Measurements from ENCODE around the gene FUT3. TPM values are rescaled to one million over a fixed set of nuclear protein-coding genes. Genes with fewer than 3 reads are reported as not detected.

The FUT3 gene
- total and polyA plus RNA-seq, 2 of the 4 experiments (the other 2 are of a cell fraction) = not detected

DNA sequence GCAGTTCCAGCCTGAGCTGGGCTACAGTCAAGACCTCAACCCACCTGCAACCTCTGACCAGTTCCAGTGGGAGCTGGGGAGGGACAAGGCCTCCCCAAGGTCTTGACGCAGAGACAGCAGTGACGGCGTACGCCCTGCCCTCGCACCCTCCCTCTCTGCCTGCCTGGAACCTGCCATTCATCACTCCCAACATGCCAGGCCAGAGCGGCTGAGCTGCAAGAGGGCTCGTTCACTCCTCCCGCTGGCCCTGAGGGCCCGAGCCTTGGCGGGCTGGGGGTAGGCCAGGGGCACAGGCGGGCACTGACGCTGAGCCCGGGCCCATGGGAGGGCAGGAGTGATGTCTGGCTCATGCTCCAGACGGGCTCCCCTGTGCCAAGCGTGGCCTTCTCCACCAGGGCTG, 44.2 kb upstream of the FUT3 start:
- intact Hi-C loops (cut with micrococcal nuclease) = no loop called here
- no peak overlapping the region for H4K5ac ChIP-seq (ENCODE audit: low read depth, low read length)

More for the DNA sequence above, 44.2 kb upstream of the FUT3 start:
- H3K9ac ChIP-seq (ENCODE audit: low read depth, low read length) = no peak overlapping the region
- no peak for DNase-seq
- no peak for ATAC-seq (ENCODE audit: low read depth)
- H2BK20ac ChIP-seq (ENCODE audit: low read depth, low read length) = no peak overlapping the region
- H3K18ac ChIP-seq (ENCODE audit: low read depth, low read length) = no peak overlapping the region
- peaks cover 7 to 22% of the 10 kb centered on the region in 2 experiments; a peak in 3 of 4 replicates for H3K79me1 ChIP-seq (ENCODE audit: low read depth in 1 of 2, low read length in 2 of 2)
- H4K20me1 ChIP-seq (ENCODE audit: insufficient read depth, low read length) = peaks cover 34% of the 10 kb centered on the region
- no peak overlapping the region for H3K14ac ChIP-seq (replicated peaks; ENCODE audit: low read depth, low read length)
- peaks cover 8% of the 10 kb centered on the region for H3K4me1 ChIP-seq (ENCODE audit: control insufficient read depth, insufficient read depth, low read length)
- in situ Hi-C loops (cut with MboI; ENCODE audit: low sequenced_read_pairs) = no loop called here
- H2AFZ ChIP-seq (replicated peaks; ENCODE audit: low read length, poor library complexity) = no peak overlapping the region
- H3K4me2 ChIP-seq (ENCODE audit: low read depth, low read length) = no peak overlapping the region
- WGBS, 2 experiments (ENCODE audit: extremely low coverage in 2 of 2, insufficient read length in 1 of 2) = 87% methylated on average over 9 of the region's 15 CpGs; no CpG with 5 or more reads in 1 of the 2 experiments
- no TSS peak for BruUV-seq (replicated peaks)
- no peak overlapping the region for H2BK120ac ChIP-seq (ENCODE audit: low read depth, low read length)
- no peak for TF ChIP-seq MAZ (IDR thresholded peaks at IDR 0.05; ENCODE audit: borderline replicate concordance, low read depth, low read length)
- no peak for TF ChIP-seq FOS (IDR thresholded peaks at IDR 0.05; ENCODE audit: low read depth, low read length)
- no peak for TF ChIP-seq MXI1 (IDR thresholded peaks at IDR 0.05; ENCODE audit: borderline replicate concordance, low read depth, low read length)
- no peak for TF ChIP-seq RCOR1 (IDR thresholded peaks at IDR 0.05; ENCODE audit: insufficient replicate concordance, low read length)
- no peak for TF ChIP-seq MAFK (IDR thresholded peaks at IDR 0.05; ENCODE audit: low read depth, low read length)
- TF ChIP-seq RFX5 (IDR thresholded peaks at IDR 0.05; ENCODE audit: low read depth, low read length) = no peak
- no peak for TF ChIP-seq NFE2L2 (IDR thresholded peaks at IDR 0.05; ENCODE audit: low read depth, low read length)
- TF ChIP-seq, protein P1, sequence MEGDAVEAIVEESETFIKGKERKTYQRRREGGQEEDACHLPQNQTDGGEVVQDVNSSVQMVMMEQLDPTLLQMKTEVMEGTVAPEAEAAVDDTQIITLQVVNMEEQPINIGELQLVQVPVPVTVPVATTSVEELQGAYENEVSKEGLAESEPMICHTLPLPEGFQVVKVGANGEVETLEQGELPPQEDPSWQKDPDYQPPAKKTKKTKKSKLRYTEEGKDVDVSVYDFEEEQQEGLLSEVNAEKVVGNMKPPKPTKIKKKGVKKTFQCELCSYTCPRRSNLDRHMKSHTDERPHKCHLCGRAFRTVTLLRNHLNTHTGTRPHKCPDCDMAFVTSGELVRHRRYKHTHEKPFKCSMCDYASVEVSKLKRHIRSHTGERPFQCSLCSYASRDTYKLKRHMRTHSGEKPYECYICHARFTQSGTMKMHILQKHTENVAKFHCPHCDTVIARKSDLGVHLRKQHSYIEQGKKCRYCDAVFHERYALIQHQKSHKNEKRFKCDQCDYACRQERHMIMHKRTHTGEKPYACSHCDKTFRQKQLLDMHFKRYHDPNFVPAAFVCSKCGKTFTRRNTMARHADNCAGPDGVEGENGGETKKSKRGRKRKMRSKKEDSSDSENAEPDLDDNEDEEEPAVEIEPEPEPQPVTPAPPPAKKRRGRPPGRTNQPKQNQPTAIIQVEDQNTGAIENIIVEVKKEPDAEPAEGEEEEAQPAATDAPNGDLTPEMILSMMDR (conservative IDR thresholded peaks at IDR 0.05; ENCODE audit: low read depth, low read length) = no peak
- no peak for TF ChIP-seq BHLHE40 (IDR thresholded peaks at IDR 0.05; ENCODE audit: low read depth, low read length)
- TF ChIP-seq, protein P2, sequence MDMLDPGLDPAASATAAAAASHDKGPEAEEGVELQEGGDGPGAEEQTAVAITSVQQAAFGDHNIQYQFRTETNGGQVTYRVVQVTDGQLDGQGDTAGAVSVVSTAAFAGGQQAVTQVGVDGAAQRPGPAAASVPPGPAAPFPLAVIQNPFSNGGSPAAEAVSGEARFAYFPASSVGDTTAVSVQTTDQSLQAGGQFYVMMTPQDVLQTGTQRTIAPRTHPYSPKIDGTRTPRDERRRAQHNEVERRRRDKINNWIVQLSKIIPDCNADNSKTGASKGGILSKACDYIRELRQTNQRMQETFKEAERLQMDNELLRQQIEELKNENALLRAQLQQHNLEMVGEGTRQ (IDR thresholded peaks at IDR 0.05; ENCODE audit: low read depth, low read length) = no peak
- no peak for TF ChIP-seq SMC3 (IDR thresholded peaks at IDR 0.05; ENCODE audit: low read depth, low read length)
- H3K4ac ChIP-seq (ENCODE audit: low read depth, low read length) = no peak overlapping the region
- H2BK15ac ChIP-seq (ENCODE audit: low read depth, low read length) = no peak overlapping the region
- H3K56ac ChIP-seq (ENCODE audit: extremely low read depth, insufficient read depth, low read length) = no peak overlapping the region
- dilution Hi-C loops (cut with HindIII; ENCODE audit: low sequenced_read_pairs, unreplicated experiment) = no loop called here
- no peak overlapping the region for H2BK5ac ChIP-seq (ENCODE audit: low read depth, low read length, poor library complexity, severe bottlenecking)
- H3K9me1 ChIP-seq (ENCODE audit: insufficient read depth, low read length) = no peaks in the 10 kb centered on the region
- no peak overlapping the region for H4K91ac ChIP-seq (ENCODE audit: insufficient read depth, low read depth, low read length)
- H3K9me3 ChIP-seq (ENCODE audit: control insufficient read depth, insufficient read depth, low read length) = no peaks in the 10 kb centered on the region
- no peak overlapping the region for H4K8ac ChIP-seq (ENCODE audit: low read depth in 2 of 2, low read length in 2 of 2)
- H3K23ac ChIP-seq (ENCODE audit: low read depth, low read length) = no peak overlapping the region
- no peak overlapping the region for H3K27ac ChIP-seq (ENCODE audit: insufficient read depth, low read length)
- no peak overlapping the region for H3K4me3 ChIP-seq (ENCODE audit: insufficient read depth, low read depth, low read length)
- ChIA-PET CTCF (no interaction called here), POLR2A (ENCODE audit: unreplicated experiment) (no interaction called here)
- H3K27me3 ChIP-seq (ENCODE audit: control insufficient read depth, insufficient read depth, low read length) = no peaks in the 10 kb centered on the region
- H3K36me3 ChIP-seq (ENCODE audit: control insufficient read depth, insufficient read depth, low read length) = peaks cover 22% of the 10 kb centered on the region; the same call in 1 of the 2 replicates
- H2AK5ac ChIP-seq (ENCODE audit: low read depth, low read length) = no peak overlapping the region
- H2AK9ac ChIP-seq (replicated peaks; ENCODE audit: low read depth, low read length, poor library complexity) = no peak overlapping the region
